ENCODE results near the gene LILRB5.

- TF ChIP-seq POLR2AphosphoS5 (IDR thresholded peaks at IDR 0.05; ENCODE audit: low read depth, low read length) (no peak), BACH1 (IDR thresholded peaks at IDR 0.05; ENCODE audit: low read length) (no peak), CHD2 (IDR thresholded peaks at IDR 0.05; ENCODE audit: low read length) (no peak), CTCF (IDR thresholded peaks at IDR 0.05; ENCODE audit: control extremely low read depth in 1 of 3, insufficient read depth in 1 of 3, low read depth in 1 of 3, low read length in 3 of 3) (no peak), EZH2 (IDR thresholded peaks at IDR 0.05; ENCODE audit: low read depth, low read length, severe bottlenecking) (no peak), NRF1 (IDR thresholded peaks at IDR 0.05; ENCODE audit: low read depth, low read length) (no peak), TBP (IDR thresholded peaks at IDR 0.05; ENCODE audit: low read depth, low read length) (no peak), RFX5 (IDR thresholded peaks at IDR 0.05; ENCODE audit: borderline replicate concordance, low read depth, low read length) (no peak)
Measured at GRCh38 chr19:54230031-54230430, 27.0 kb downstream of the LILRB5 start.

Data from H1 (cell line).